C4-2B (cell line): ENCODE results near the gene EN2.

Experiments used
- CTCF ChIP-seq: fragments of 450-650 bp; conservative IDR thresholded peaks from 2 replicates; pipeline ENCODE4 v1.5.1; 2017; ENCODE audit warnings: mild to moderate bottlenecking
- ZFX ChIP-seq: fragments of 450-650 bp; IDR thresholded peaks from 2 replicates; pipeline ENCODE4 v1.6.1; 2017

GRCh38 chr7:155458111-155458877 lies at the start of gene EN2:
- no peak for TF ChIP-seq CTCF
- no peak for TF ChIP-seq ZFX
